Kidney (tissue), 14 donors: ENCODE measurements around the gene SAMD14. TPM values are rescaled to one million over a fixed set of nuclear protein-coding genes. Genes with fewer than 3 reads are reported as not detected.
"Not testable (repeated sequence)": the region's sequence is repeated elsewhere in the genome, so short reads cannot be mapped to it uniquely, and the experiment has no call there.

Experiments
- DNase-seq, 5 donors: peaks; one replicate each; pipeline ENCODE4 v3.0.0-alpha.2; 2013 to 2020
- FAIRE-seq: peaks from 2 replicates; lab custom pipeline; 2012; peaks lifted over from hg19 to GRCh38; lab: Jason Lieb, UNC
- H3K27ac ChIP-seq, 2 donors: one replicate each; pipeline ENCODE4 v1.7.0; 2013; ENCODE audit warnings: low read depth in 2 of 2, low read length in 2 of 2, inconsistent platforms in 1 of 2
- H3K27me3 ChIP-seq: one replicate; pipeline ENCODE4 v1.7.1; 2013; ENCODE audit warnings: low read length, inconsistent platforms; ENCODE audit not compliant: control insufficient read depth, insufficient read depth
- H3K36me3 ChIP-seq, 3 donors: one replicate each; pipeline versions ENCODE4 v1.7.0 to v1.7.1; 2013; ENCODE audit warnings: low read length in 3 of 3, control low read depth in 1 of 3, inconsistent platforms in 1 of 3; ENCODE audit not compliant: insufficient read depth in 3 of 3, control insufficient read depth in 2 of 3
- H3K4me1 ChIP-seq, 3 donors: one replicate each; pipeline versions ENCODE4 v1.7.0 to v1.7.1; 2013; ENCODE audit warnings: low read length in 3 of 3, inconsistent platforms in 1 of 3, low read depth in 1 of 3; ENCODE audit not compliant: control insufficient read depth in 2 of 3, insufficient read depth in 2 of 3
- H3K4me3 ChIP-seq, 3 donors: one replicate each; pipeline versions ENCODE4 v1.7.0 to v1.8.1; 2013; ENCODE audit warnings: low read length in 3 of 3, control low read depth in 1 of 3, inconsistent platforms in 1 of 3
- H3K9ac ChIP-seq, 3 donors: one replicate each; pipeline versions ENCODE4 v1.7.0 to v1.7.1; 2013; ENCODE audit warnings: low read length in 3 of 3, control low read depth in 1 of 3, inconsistent platforms in 1 of 3
- H3K9me3 ChIP-seq, 3 donors: one replicate each; pipeline versions ENCODE4 v1.7.0 to v1.7.1; 2013; ENCODE audit warnings: low read length in 3 of 3, control low read depth in 1 of 3, inconsistent platforms in 1 of 3; ENCODE audit not compliant: control insufficient read depth in 2 of 3, insufficient read depth in 1 of 3
- intact Hi-C: fragments of 100-400 bp; cut with DNase I; formaldehyde crosslinking; loops from one replicate; pipeline ENCODE4 v1.11.1; 2022
- polyA plus RNA-seq: library from polyadenylated mRNA; stranded (reverse); fragments of 350-450 nt; fragmentation: Illumina TruSeq; extraction: RNeasy Lipid Tissue Mini Kit (QIAGEN cat#74804); gene quantifications from one replicate; pipeline ENCODE4 v1.2.3, GENCODE V29; 2014; ENCODE audit warnings: low read depth, low replicate concordance; ENCODE audit not compliant: insufficient read depth
- total RNA-seq: library from RNA; stranded (reverse); fragmentation: NEBNext Ultra II Directional; extraction: Animal tissue kit (Norgen Biotek cat#: 25700); gene quantifications from one replicate; pipeline ENCODE4 v1.2.1, GENCODE V29; 2021
- TF ChIP-seq, protein P1 (sequence below): IDR thresholded peaks from 3 replicates; pipeline ENCODE4 v1.5.1; 2012; ENCODE audit warnings: mild to moderate bottlenecking, moderate library complexity, borderline replicate concordance; ENCODE audit not compliant: insufficient read depth; ENCODE audit errors: extremely low read depth
- donor health status: control.
- donor health status: control.
- donor health status: control.
- donor health status: control.
- donor health status: control.
- donor health status: DM: yes; HTN: yes; CAD: no.
- donor health status: Normal renal cell carcinoma (clear cell type).

Gene SAMD14
- total and polyA plus RNA-seq, 2 donors from 2014 or later: 3.7 to 5.0 TPM

- FAIRE-seq: no peak
- H3K4me3 ChIP-seq: no peak overlapping the region
- peaks cover 0 to 4% (median 0%) of the 10 kb centered on the region in 3 donors for H3K36me3 ChIP-seq
- H3K9me3 ChIP-seq: no peaks in the 10 kb centered on the region
- H3K4me1 ChIP-seq: peaks cover 0 to 67% (median 66%) of the 10 kb centered on the region in 3 donors
- intact Hi-C loops: no loop called here
- H3K27ac ChIP-seq: peak overlapping the region; percentile 80 to 89
- H3K9ac ChIP-seq: peak overlapping the region in 2 of 3 donors; percentile 1 to 75
- no peaks in the 10 kb centered on the region for H3K27me3 ChIP-seq
- TF ChIP-seq, protein P1, sequence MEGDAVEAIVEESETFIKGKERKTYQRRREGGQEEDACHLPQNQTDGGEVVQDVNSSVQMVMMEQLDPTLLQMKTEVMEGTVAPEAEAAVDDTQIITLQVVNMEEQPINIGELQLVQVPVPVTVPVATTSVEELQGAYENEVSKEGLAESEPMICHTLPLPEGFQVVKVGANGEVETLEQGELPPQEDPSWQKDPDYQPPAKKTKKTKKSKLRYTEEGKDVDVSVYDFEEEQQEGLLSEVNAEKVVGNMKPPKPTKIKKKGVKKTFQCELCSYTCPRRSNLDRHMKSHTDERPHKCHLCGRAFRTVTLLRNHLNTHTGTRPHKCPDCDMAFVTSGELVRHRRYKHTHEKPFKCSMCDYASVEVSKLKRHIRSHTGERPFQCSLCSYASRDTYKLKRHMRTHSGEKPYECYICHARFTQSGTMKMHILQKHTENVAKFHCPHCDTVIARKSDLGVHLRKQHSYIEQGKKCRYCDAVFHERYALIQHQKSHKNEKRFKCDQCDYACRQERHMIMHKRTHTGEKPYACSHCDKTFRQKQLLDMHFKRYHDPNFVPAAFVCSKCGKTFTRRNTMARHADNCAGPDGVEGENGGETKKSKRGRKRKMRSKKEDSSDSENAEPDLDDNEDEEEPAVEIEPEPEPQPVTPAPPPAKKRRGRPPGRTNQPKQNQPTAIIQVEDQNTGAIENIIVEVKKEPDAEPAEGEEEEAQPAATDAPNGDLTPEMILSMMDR: no peak
- peak in 4 of 5 donors; percentile 29 to 96 (median 51) for DNase-seq
Measured at GRCh38 chr17:50062293-50063243, 67.4 kb downstream of the SAMD14 start.

GRCh38 chr17:50061713-50062045 is 68.3 kb downstream of the SAMD14 start:
- DNase-seq, H3K4me3 ChIP-seq, H3K9ac ChIP-seq, H3K9me3 ChIP-seq, H3K27me3 ChIP-seq, H3K36me3 ChIP-seq, FAIRE-seq, intact Hi-C loops: not testable (repeated sequence)
- H3K4me1 ChIP-seq: peaks cover 0 to 73% (median 71%) of the 10 kb centered on the region in 3 donors
- peak overlapping the region; percentile 86 to 91 for H3K27ac ChIP-seq

DNA sequence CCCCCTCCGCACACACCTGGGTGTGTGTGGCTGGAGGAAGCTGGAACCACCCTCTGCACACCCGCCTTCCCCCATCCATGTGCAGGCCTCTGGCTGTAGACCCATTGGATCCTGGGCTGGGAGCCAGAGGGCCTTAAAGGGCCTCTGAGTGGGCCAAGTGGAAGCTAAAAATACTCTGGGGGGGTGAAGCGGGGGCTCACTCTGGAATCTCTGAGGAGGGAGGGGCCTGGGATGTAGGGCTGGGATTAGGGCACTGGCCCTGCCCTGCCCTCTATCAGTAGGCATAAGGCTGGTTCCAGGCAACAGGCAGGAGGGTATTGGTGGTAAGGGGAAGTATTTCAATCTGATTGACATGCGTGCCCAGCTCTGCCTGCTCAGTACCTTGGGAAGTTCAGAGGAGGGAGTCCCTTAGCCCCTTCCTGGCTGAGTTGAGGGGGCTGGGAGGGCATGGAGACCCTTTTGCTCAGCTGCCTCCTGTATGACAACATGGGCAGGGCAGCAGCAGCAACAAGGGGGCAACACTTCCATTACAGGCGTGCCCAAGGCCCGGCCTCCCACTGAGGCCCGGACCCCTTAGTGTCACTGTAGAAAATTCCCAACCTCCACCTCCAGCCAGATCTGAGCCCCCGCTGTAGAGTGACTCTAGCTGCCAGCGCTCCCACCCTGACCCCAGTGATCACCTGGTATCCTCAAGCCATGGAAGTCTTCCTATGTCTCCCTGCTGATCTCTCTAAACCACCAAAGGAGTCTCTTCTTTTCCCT is 68.8 kb downstream of the SAMD14 start:
- peak in 2 of 5 donors; percentile 86 to 96 for DNase-seq
- Histone ChIP-seq H3K9ac (peak overlapping the region in 1 of 3 donors; percentile 82), H3K36me3 (no peaks in the 10 kb centered on the region), H3K4me1 (peaks cover 0 to 73% (median 71%) of the 10 kb centered on the region in 3 donors), H3K27ac (peak overlapping the region; percentile 86 to 91), H3K9me3 (no peaks in the 10 kb centered on the region), H3K27me3 (no peaks in the 10 kb centered on the region), H3K4me3 (no peak overlapping the region)
- no peak for FAIRE-seq
- intact Hi-C loops: no loop called here
- TF ChIP-seq, protein P1: peak; percentile 3

Other genes with a start within 250 kb of the SAMD14 start
- gene DLX4, start 161.0 kb downstream of the SAMD14 start, total RNA-seq: 0.44 TPM
- not detected for gene DLX4, start 161.0 kb downstream of the SAMD14 start, polyA plus RNA-seq
- gene DLX3, start 134.9 kb downstream of the SAMD14 start, total RNA-seq: 0.41 TPM
- gene DLX3, start 134.9 kb downstream of the SAMD14 start, polyA plus RNA-seq: 0.47 TPM
- 367 TPM for gene ITGA3, start 74.0 kb downstream of the SAMD14 start, total RNA-seq
- 117 TPM for gene ITGA3, start 74.0 kb downstream of the SAMD14 start, polyA plus RNA-seq
- 41.9 TPM for gene PDK2, start 34.8 kb downstream of the SAMD14 start, total RNA-seq
- gene PDK2, start 34.8 kb downstream of the SAMD14 start, polyA plus RNA-seq: 121 TPM
- gene PPP1R9B, start 20.5 kb upstream of the SAMD14 start, total RNA-seq: 64.4 TPM
- 17.1 TPM for gene PPP1R9B, start 20.5 kb upstream of the SAMD14 start, polyA plus RNA-seq
- 4.2 TPM for gene SGCA, start 35.8 kb upstream of the SAMD14 start, total RNA-seq
- 5.5 TPM for gene SGCA, start 35.8 kb upstream of the SAMD14 start, polyA plus RNA-seq
- 142 TPM for gene COL1A1, start 71.5 kb upstream of the SAMD14 start, total RNA-seq
- gene COL1A1, start 71.5 kb upstream of the SAMD14 start, polyA plus RNA-seq: 9.2 TPM
- 2.4 TPM for gene TMEM92, start 144.3 kb upstream of the SAMD14 start, total RNA-seq
- gene TMEM92, start 144.3 kb upstream of the SAMD14 start, polyA plus RNA-seq: not detected
- 30.0 TPM for gene XYLT2, start 216.0 kb upstream of the SAMD14 start, total RNA-seq
- gene XYLT2, start 216.0 kb upstream of the SAMD14 start, polyA plus RNA-seq: 21.2 TPM
- 54.0 TPM for gene MRPL27, start 243.0 kb upstream of the SAMD14 start, total RNA-seq
- 227 TPM for gene MRPL27, start 243.0 kb upstream of the SAMD14 start, polyA plus RNA-seq
- gene EME1, start 243.1 kb upstream of the SAMD14 start, total RNA-seq: 1.0 TPM
- not detected for gene EME1, start 243.1 kb upstream of the SAMD14 start, polyA plus RNA-seq